ENCODE data around the gene DHFR2. TPM values are rescaled to one million over a fixed set of nuclear protein-coding genes. Genes with fewer than 3 reads are reported as not detected.

DHFR2 gene
- polyA plus RNA-seq, 4 donors = 9.3 to 14.8 (median 12.2) TPM

GRCh38 chr3:94008253-94008652 lies 54.5 kb downstream of the DHFR2 start:
- no peak for DNase-seq (ENCODE audit: low read depth in 4 of 4, low spot score in 3 of 4)

Other genes with a start within 250 kb of the DHFR2 start
- gene PROS1, start 89.0 kb downstream of the DHFR2 start, polyA plus RNA-seq (ENCODE audit: insufficient read length in 4 of 4) = 10 to 100 TPM; 38.0 to 50.9 (median 42.8) TPM
- gene ARL13B, start 82.8 kb downstream of the DHFR2 start, polyA plus RNA-seq (ENCODE audit: insufficient read length in 4 of 4) = 10 to 100 TPM; 20.6 to 24.0 (median 22.8) TPM
- under 1 TPM; 0.29 to 0.34 (median 0.30) TPM for gene STX19, start 34.3 kb downstream of the DHFR2 start, polyA plus RNA-seq (ENCODE audit: insufficient read length in 4 of 4)
- gene NSUN3, start 145 bp upstream of the DHFR2 start, polyA plus RNA-seq (ENCODE audit: insufficient read length in 4 of 4) = 10 to 100 TPM; 11.3 to 15.1 (median 12.6) TPM